Liver (tissue), 9 donors: ENCODE data around the gene GBP1. TPM values are rescaled to one million over a fixed set of nuclear protein-coding genes. Genes with fewer than 3 reads are reported as not detected.

Experiments used
- DNase-seq: peaks from one replicate; pipeline ENCODE4 v3.0.0-alpha.2; 2017; ENCODE audit warnings: low spot score
- H3K27ac ChIP-seq, 2 donors: one replicate each; pipeline ENCODE4 v1.7.0; 2013; ENCODE audit warnings: inconsistent platforms in 2 of 2, low read length in 2 of 2, control low read depth in 1 of 2, low read depth in 1 of 2, mild to moderate bottlenecking in 1 of 2
- H3K27me3 ChIP-seq, 4 donors: one replicate each; pipeline versions ENCODE4 v1.6.1 to v1.7.0; 2013; ENCODE audit warnings: low read length in 3 of 4, inconsistent platforms in 1 of 4, mild to moderate bottlenecking in 1 of 4, moderate library complexity in 1 of 4; ENCODE audit not compliant: control insufficient read depth in 4 of 4, insufficient read depth in 4 of 4
- H3K36me3 ChIP-seq, 4 donors: one replicate each; pipeline versions ENCODE4 v1.6.1 to v1.7.0; 2013; ENCODE audit warnings: low read length in 3 of 4, mild to moderate bottlenecking in 3 of 4, low read depth in 1 of 4, moderate library complexity in 1 of 4; ENCODE audit not compliant: control insufficient read depth in 4 of 4, insufficient read depth in 3 of 4
- H3K4me1 ChIP-seq, 4 donors: one replicate each; pipeline versions ENCODE4 v1.6.1 to v1.7.0; 2013; ENCODE audit warnings: low read length in 3 of 4, mild to moderate bottlenecking in 3 of 4, moderate library complexity in 1 of 4; ENCODE audit not compliant: control insufficient read depth in 4 of 4, insufficient read depth in 4 of 4
- H3K4me3 ChIP-seq, 3 donors: one replicate each; pipeline versions ENCODE4 v1.6.1 to v1.7.0; 2013; ENCODE audit warnings: low read length in 3 of 3, control low read depth in 1 of 3, low read depth in 1 of 3, mild to moderate bottlenecking in 1 of 3
- H3K9ac ChIP-seq, 2 donors: one replicate each; pipeline ENCODE4 v1.7.0; 2013; ENCODE audit warnings: low read length in 2 of 2, mild to moderate bottlenecking in 2 of 2, moderate library complexity in 2 of 2, control low read depth in 1 of 2, low read depth in 1 of 2
- H3K9me3 ChIP-seq, 4 donors: one replicate each; pipeline versions ENCODE4 v1.6.1 to v1.7.0; 2013; ENCODE audit warnings: low read length in 3 of 4; ENCODE audit not compliant: control insufficient read depth in 4 of 4
- ATF3 ChIP-seq: IDR thresholded peaks from 2 replicates; pipeline ENCODE4 v1.6.1; 2016; ENCODE audit warnings: antibody characterized with exemption
- EGR1 ChIP-seq, 2 donors: IDR thresholded peaks; 2 replicates each; pipeline ENCODE4 v1.6.1; 2016 to 2018; ENCODE audit warnings: antibody characterized with exemption in 2 of 2, low read depth in 2 of 2
- FOXA1 ChIP-seq: IDR thresholded peaks from 2 replicates; pipeline ENCODE4 v1.6.1; 2016; ENCODE audit warnings: antibody characterized with exemption
- FOXA2 ChIP-seq: IDR thresholded peaks from 2 replicates; pipeline ENCODE4 v1.6.1; 2016; ENCODE audit warnings: antibody characterized with exemption
- GABPA ChIP-seq, 2 donors: IDR thresholded peaks in 1 of 2; conservative IDR thresholded peaks in 1 of 2; 2 replicates each; pipeline ENCODE4 v1.6.1; 2016; ENCODE audit warnings: antibody characterized with exemption in 2 of 2, mild to moderate bottlenecking in 1 of 2, moderate library complexity in 1 of 2
- HNF4A ChIP-seq, 2 donors: conservative IDR thresholded peaks; 2 replicates each; pipeline ENCODE4 v1.6.1; 2016; ENCODE audit warnings: antibody characterized with exemption in 2 of 2, mild to moderate bottlenecking in 2 of 2
- HNF4G ChIP-seq: IDR thresholded peaks from 2 replicates; pipeline ENCODE4 v1.6.1; 2016; ENCODE audit warnings: antibody characterized with exemption
- JUND ChIP-seq, 2 donors: IDR thresholded peaks; 2 replicates each; pipeline ENCODE4 v1.6.1; 2016; ENCODE audit warnings: antibody characterized with exemption in 2 of 2
- NR2F2 ChIP-seq: IDR thresholded peaks from 2 replicates; pipeline ENCODE4 v1.6.1; 2016; ENCODE audit warnings: antibody characterized with exemption
- RAD21 ChIP-seq, 2 donors: IDR thresholded peaks; 2 replicates each; pipeline ENCODE4 v1.6.1; 2016; ENCODE audit warnings: antibody characterized with exemption in 2 of 2, mild to moderate bottlenecking in 2 of 2
- RXRA ChIP-seq, 2 donors: IDR thresholded peaks; 2 replicates each; pipeline ENCODE4 v1.6.1; 2017 to 2018; ENCODE audit warnings: antibody characterized with exemption in 2 of 2, mild to moderate bottlenecking in 1 of 2
- SP1 ChIP-seq: IDR thresholded peaks from 2 replicates; pipeline ENCODE4 v1.6.1; 2018; ENCODE audit warnings: antibody characterized with exemption, mild to moderate bottlenecking
- TAF1 ChIP-seq: conservative IDR thresholded peaks from 2 replicates; pipeline ENCODE4 v1.6.1; 2016; ENCODE audit warnings: antibody characterized with exemption, mild to moderate bottlenecking
- YY1 ChIP-seq: IDR thresholded peaks from 2 replicates; pipeline ENCODE4 v1.6.1; 2016; ENCODE audit warnings: antibody characterized with exemption, mild to moderate bottlenecking
- ZBTB33 ChIP-seq: IDR thresholded peaks from 2 replicates; pipeline ENCODE4 v1.6.1; 2016; ENCODE audit warnings: antibody characterized with exemption
- WGBS: extraction: QIAGEN DNeasy Blood & Tissue Kit; methylation state at CpG from one replicate; pipeline ENCODE4 v1.1.7; 2013; 5-methylcytosine and 5-hydroxymethylcytosine counted together
- polyA plus RNA-seq, 2 donors: library from polyadenylated mRNA; stranded (reverse) in 1 of 2; unstranded in 1 of 2; fragments of 200-250 nt in 1 of 2; fragments of >200 nt in 1 of 2; fragmentation: Nextera tagmentation in 1 of 2; extraction: Ambion mirVana in 1 of 2; gene quantifications; one replicate each; pipeline versions ENCODE4 v1.2.1 to v1.2.3, GENCODE V29; 2013 to 2015
- total RNA-seq, 2 donors: library from RNA; depleted of rRNA; stranded (reverse); fragments of >200 nt; gene quantifications; one replicate each; pipeline ENCODE4 v1.2.3, GENCODE V29; 2014
- TF ChIP-seq, protein P1 (sequence below): IDR thresholded peaks from 2 replicates; pipeline ENCODE4 v1.6.1; 2016; ENCODE audit warnings: antibody characterized with exemption, mild to moderate bottlenecking
- TF ChIP-seq, protein P2 (sequence below): fragments of 150-350 bp; IDR thresholded peaks from 2 replicates; pipeline ENCODE4 v1.5.1; 2017; ENCODE audit warnings: improper control_type of control experiment, low read depth, low read length; ENCODE audit not compliant: missing input control
- TF ChIP-seq, protein P3 (sequence below): IDR thresholded peaks from 2 replicates; pipeline ENCODE4 v1.6.1; 2016; ENCODE audit warnings: antibody characterized with exemption
- donor health status: healthy.
- donor health status: healthy.
- donor health status: healthy.
- donor health status: healthy.
- donor health status: healthy.

Gene GBP1
- total and polyA plus RNA-seq, 4 donors = 9.1 to 72.6 (median 20.1) TPM

DNA sequence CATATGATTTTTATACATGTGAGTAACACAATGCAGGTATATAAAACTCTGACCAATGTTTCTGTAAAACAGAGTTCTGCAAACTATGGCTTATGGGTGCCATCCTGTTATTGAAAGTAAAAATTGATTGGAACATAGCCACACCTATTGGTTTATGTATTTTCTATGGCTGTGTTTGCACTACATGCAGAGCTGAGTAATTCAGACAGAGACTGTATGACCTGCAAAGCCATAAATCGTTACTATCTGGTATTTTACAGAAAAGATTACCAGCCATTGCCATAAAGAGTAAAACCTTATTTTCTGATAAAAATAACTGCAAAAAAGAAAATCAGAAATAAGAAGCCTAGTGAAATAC, 13.1 kb downstream of the GBP1 start:
- no peak for DNase-seq
- no peak overlapping the region for H3K27ac ChIP-seq
- no peaks in the 10 kb centered on the region for H3K9me3 ChIP-seq
- H3K4me3 ChIP-seq = no peak overlapping the region
- TF ChIP-seq FOXA2 (no peak), HNF4A (conservative IDR thresholded peaks at IDR 0.05) (no peak), RXRA (IDR thresholded peaks at IDR 0.05) (no peak), TAF1 (no peak), FOXA1 (no peak), ZBTB33 (no peak), NR2F2 (no peak), YY1 (no peak), RAD21 (IDR thresholded peaks at IDR 0.05) (no peak), GABPA (IDR thresholded peaks at IDR 0.05 in 1 of 2, conservative IDR thresholded peaks at IDR 0.05 in 1 of 2) (no peak), HNF4G (no peak), ATF3 (no peak), SP1 (no peak), EGR1 (IDR thresholded peaks at IDR 0.05; ENCODE audit: low read depth in 2 of 2) (no peak), JUND (IDR thresholded peaks at IDR 0.05) (no peak)
- TF ChIP-seq, protein P1, sequence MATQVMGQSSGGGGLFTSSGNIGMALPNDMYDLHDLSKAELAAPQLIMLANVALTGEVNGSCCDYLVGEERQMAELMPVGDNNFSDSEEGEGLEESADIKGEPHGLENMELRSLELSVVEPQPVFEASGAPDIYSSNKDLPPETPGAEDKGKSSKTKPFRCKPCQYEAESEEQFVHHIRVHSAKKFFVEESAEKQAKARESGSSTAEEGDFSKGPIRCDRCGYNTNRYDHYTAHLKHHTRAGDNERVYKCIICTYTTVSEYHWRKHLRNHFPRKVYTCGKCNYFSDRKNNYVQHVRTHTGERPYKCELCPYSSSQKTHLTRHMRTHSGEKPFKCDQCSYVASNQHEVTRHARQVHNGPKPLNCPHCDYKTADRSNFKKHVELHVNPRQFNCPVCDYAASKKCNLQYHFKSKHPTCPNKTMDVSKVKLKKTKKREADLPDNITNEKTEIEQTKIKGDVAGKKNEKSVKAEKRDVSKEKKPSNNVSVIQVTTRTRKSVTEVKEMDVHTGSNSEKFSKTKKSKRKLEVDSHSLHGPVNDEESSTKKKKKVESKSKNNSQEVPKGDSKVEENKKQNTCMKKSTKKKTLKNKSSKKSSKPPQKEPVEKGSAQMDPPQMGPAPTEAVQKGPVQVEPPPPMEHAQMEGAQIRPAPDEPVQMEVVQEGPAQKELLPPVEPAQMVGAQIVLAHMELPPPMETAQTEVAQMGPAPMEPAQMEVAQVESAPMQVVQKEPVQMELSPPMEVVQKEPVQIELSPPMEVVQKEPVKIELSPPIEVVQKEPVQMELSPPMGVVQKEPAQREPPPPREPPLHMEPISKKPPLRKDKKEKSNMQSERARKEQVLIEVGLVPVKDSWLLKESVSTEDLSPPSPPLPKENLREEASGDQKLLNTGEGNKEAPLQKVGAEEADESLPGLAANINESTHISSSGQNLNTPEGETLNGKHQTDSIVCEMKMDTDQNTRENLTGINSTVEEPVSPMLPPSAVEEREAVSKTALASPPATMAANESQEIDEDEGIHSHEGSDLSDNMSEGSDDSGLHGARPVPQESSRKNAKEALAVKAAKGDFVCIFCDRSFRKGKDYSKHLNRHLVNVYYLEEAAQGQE = no peak
- TF ChIP-seq, protein P2, sequence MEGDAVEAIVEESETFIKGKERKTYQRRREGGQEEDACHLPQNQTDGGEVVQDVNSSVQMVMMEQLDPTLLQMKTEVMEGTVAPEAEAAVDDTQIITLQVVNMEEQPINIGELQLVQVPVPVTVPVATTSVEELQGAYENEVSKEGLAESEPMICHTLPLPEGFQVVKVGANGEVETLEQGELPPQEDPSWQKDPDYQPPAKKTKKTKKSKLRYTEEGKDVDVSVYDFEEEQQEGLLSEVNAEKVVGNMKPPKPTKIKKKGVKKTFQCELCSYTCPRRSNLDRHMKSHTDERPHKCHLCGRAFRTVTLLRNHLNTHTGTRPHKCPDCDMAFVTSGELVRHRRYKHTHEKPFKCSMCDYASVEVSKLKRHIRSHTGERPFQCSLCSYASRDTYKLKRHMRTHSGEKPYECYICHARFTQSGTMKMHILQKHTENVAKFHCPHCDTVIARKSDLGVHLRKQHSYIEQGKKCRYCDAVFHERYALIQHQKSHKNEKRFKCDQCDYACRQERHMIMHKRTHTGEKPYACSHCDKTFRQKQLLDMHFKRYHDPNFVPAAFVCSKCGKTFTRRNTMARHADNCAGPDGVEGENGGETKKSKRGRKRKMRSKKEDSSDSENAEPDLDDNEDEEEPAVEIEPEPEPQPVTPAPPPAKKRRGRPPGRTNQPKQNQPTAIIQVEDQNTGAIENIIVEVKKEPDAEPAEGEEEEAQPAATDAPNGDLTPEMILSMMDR = no peak
- TF ChIP-seq, protein P3, sequence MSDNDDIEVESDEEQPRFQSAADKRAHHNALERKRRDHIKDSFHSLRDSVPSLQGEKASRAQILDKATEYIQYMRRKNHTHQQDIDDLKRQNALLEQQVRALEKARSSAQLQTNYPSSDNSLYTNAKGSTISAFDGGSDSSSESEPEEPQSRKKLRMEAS = no peak
- 87% methylated on average over 1 of the region's 1 CpG for WGBS
- H3K36me3 ChIP-seq = peaks cover 4 to 57% (median 45%) of the 10 kb centered on the region in 4 donors
- no peaks in the 10 kb centered on the region for H3K27me3 ChIP-seq
- H3K4me1 ChIP-seq = no peaks in the 10 kb centered on the region
- H3K9ac ChIP-seq = no peak overlapping the region
